T-helper 1 cell treated with Interleukin-12 subunit alpha and Interleukin-12 subunit beta and Interleukin-4 antibody, amounts not matched to agents 30 ng/mL and 1 ng/mL, for 36 hours (primary cell): ENCODE measurements around the gene DNASE2B. TPM values are rescaled to one million over a fixed set of nuclear protein-coding genes. Genes with fewer than 3 reads are reported as not detected.

Source experiments
- intact Hi-C: fragments of 100-400 bp; cut with micrococcal nuclease; formaldehyde crosslinking; loops from one replicate; pipeline ENCODE4 v1.15.1; 2024
- total RNA-seq: library from RNA; stranded (reverse); gene quantifications from 2 replicates; pipeline ENCODE4 v1.2.3, GENCODE V29; 2022

The DNASE2B gene
- total RNA-seq, 1 donor from 2014 or later, result not detected

- intact Hi-C loops, result no loop called here
Measured at GRCh38 chr1:84374991-84375696, 23.1 kb upstream of the DNASE2B start.

- intact Hi-C loops, result no loop called here
Measured at GRCh38 chr1:84376000-84376910, 22.0 kb upstream of the DNASE2B start.

GRCh38 chr1:84377480-84378095 lies 20.7 kb upstream of the DNASE2B start:
- intact Hi-C loops, result no loop called here

GRCh38 chr1:84379138-84379916 lies 19.0 kb upstream of the DNASE2B start:
- intact Hi-C loops, result no loop called here

- intact Hi-C loops, result no loop called here
Measured at GRCh38 chr1:84379917-84380180, 18.4 kb upstream of the DNASE2B start.

GRCh38 chr1:84382127-84382526 lies 16.2 kb upstream of the DNASE2B start:
- intact Hi-C loops, result no loop called here

- intact Hi-C loops, result no loop called here
Measured at GRCh38 chr1:84385347-84385746, 12.9 kb upstream of the DNASE2B start.

GRCh38 chr1:84386716-84387479 lies 11.4 kb upstream of the DNASE2B start:
- intact Hi-C loops, result no loop called here

GRCh38 chr1:84387480-84388163 lies 10.7 kb upstream of the DNASE2B start:
- intact Hi-C loops, result no loop called here

- intact Hi-C loops, result no loop called here
Measured at GRCh38 chr1:84390226-84390625, 8.1 kb upstream of the DNASE2B start.

- intact Hi-C loops, result no loop called here
Measured at GRCh38 chr1:84401156-84401555, 2.9 kb downstream of the DNASE2B start.

- intact Hi-C loops, result no loop called here
Measured at GRCh38 chr1:84402060-84402459, 3.8 kb downstream of the DNASE2B start.

GRCh38 chr1:84402501-84402900 lies 4.2 kb downstream of the DNASE2B start:
- intact Hi-C loops, result no loop called here

- intact Hi-C loops, result no loop called here
Measured at GRCh38 chr1:84403347-84403746, 5.1 kb downstream of the DNASE2B start.

- intact Hi-C loops, result no loop called here
Measured at GRCh38 chr1:84406346-84406861, 8.1 kb downstream of the DNASE2B start.

GRCh38 chr1:84407524-84407923 lies 9.2 kb downstream of the DNASE2B start:
- intact Hi-C loops, result no loop called here

GRCh38 chr1:84407958-84408422 lies 9.7 kb downstream of the DNASE2B start:
- intact Hi-C loops, result no loop called here

- intact Hi-C loops, result no loop called here
Measured at GRCh38 chr1:84409888-84410287, 11.6 kb downstream of the DNASE2B start.

GRCh38 chr1:84410328-84411095 lies 12.2 kb downstream of the DNASE2B start:
- intact Hi-C loops, result no loop called here
